Anterior cingulate cortex (tissue), 58 donors: Measurements from ENCODE around the gene CAPSL.
"Not testable (repeated sequence)": the region's sequence is repeated elsewhere in the genome, so short reads cannot be mapped to it uniquely, and the experiment has no call there.

Experiments used
- DNase-seq, 58 donors: peaks; one replicate each; lab custom pipeline; 2025; lab: John Stamatoyannopoulos, UW

CAPSL gene

DNA sequence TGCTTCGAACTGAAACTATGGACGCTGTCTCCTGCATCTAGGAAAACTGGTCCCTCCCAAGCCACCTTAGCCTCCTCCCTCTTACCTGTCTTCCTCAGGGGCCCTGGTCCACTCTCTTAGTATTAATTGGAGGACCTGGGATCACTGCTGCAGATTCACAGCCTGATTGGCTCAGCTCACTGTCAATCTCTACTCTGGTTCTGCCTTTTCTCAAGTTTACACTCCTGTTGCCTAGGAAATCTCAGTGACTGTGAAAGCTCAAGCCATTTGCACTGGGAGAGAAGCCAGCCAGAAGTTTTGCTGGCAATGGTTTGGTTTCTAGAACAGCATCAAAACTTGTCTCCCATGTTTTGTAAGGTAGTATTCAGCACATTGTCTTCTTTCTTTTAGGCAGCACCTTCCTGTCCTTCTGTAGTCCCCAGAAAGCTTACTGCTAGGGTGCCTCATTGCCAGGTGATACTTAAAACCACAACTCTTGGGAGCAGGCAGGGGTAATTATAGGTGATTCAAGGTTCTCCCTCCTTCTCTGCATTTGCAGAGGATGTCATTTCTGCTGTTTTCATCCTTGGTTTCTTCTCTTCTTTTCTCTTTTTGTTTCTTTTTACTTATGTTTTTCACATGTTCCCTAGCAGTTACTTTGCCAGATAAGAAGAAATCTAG lies at the start of gene CAPSL:
TSS of gene CAPSL (minus strand) at position 55 of the 660 bp plus-strand sequence. CDS start 17,502 bp downstream, outside the sequence.
- peak in 35 of 58 donors; percentile 2 to 63 (median 14) for DNase-seq

- DNase-seq: no peak
Observed at GRCh38 chr5:35987776-35988175, 49.4 kb upstream of the CAPSL start.

DNA sequence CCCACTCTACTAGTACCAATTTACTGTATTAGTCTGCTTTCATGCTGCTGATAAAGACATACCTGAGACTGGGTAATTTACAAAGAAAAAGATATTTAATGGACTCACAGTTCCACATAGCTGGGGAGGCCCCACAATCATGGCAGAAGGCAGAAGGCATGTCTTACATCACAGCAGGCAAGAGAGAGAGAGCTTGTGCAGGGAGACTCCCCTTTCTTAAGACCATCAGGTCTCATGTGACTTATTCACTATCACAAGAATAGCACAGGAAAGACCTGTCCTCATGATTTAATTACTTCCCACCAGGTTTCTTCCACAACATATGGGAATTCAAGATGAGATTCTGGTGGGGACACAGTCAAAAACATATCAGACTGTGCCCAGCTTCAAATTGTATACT lies 41.3 kb upstream of the CAPSL start:
- DNase-seq: no peak

DNA sequence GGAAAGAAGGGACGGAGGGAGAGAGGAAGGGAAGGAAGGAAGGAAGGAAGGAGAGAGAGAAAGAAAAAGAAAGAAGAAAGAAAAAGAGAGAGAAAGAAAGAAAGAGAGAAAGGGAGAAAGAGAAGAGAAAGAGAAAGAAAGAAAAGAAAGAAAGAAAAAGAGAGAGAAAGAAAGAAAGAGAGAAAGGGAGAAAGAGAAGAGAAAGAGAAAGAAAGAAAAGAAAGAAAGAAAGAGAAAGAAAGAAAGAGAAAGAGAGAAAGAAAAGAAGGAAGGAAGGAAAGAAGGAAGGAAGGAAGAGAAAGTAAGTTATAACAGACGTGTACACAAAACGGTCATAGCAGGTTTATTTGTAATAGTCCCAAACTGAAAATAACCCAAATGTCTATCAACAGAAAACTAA lies 38.4 kb upstream of the CAPSL start:
- not testable (repeated sequence) for DNase-seq

DNA sequence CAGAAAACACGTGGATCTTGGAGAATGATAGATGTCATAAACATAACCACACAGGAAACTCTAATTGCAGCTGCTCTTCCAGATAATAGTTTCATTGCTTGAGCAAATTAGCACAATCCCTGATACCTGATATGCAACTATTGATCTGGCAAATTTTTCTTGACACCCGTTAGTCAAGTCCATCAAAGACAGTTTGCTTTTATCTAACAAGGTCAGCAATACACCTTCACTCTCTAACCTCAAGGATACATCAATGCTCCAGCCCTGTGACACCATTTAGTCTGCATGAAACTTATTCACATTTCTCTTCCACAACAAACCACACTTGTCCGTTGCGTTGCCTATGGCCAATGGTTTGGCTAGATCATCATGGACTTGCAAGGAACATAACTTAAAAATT lies 36.1 kb upstream of the CAPSL start:
- DNase-seq: no peak

DNA sequence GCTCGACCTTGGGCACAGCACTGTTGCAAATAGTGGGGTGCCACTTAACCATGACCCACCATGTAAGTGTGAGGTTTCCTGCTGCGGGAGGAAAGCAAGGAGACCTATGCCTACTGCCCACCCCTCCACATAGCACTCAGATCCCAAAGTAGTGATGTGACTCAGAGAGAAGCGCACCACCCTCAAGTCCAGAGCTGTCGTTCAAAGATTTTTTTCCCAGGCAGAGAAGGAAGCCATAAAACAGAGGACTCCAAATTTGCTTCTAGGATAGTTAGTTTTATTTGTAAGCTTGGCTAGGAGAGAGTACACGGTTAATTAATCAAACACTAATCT lies 33.4 kb upstream of the CAPSL start:
- no peak for DNase-seq

DNA sequence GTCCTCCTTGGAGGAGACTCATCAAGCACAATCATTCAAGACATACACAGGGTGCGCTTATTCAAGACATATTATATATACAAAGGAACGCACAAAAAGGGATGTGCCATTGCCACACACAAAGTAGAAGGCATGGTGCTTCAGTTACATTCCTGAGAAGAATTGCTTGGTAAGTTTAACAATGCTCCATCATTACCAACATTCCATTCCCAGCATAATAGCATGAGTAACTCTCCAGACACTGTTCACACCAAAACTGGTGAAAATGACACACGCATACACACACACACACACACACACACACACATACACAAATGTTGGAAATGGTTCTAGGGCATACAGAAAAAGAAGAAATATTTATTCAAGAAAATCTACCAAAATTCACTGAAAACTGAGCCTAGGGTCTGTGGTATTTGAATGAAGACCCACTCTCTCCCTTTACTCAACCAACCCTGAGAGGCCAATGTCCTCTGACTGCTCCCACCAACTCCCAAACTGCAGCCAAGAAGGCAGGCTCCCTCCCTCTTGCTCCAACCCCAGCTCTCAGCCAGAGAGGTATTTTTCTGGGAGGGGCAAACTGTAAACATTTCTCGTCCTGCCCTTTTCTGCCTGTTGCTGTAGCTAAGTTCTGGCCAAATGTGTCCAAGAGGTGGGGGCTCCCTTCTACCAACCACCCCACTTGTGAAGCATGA lies 32.9 kb upstream of the CAPSL start:
- DNase-seq: no peak

DNA sequence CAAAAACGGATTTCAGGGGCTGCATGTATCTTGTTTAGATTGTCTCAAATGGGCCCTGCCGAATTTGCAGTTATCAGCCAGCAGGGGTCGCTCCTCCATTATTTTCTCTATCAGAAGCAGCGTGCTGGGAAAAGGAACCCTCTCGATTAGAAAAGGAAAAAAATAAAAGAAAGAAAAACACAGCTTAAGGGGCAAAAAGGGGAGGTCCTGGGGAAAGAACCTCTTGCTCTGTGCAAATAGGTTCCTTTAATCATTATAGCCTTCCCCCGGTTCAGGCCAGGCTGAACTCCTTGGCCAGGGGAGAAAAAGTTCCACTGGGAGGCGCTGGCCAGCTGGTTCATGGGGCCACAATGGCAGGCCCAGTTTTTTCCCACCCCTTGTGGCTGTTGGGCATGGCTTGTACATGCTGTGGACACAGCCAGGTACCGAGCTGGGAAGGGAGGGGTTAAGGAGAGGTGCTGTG lies 25.0 kb upstream of the CAPSL start:
- DNase-seq: no peak

- DNase-seq: no peak
Observed at GRCh38 chr5:35960328-35960727, 21.9 kb upstream of the CAPSL start.

GRCh38 chr5:35956429-35956828 lies 18.0 kb upstream of the CAPSL start:
- no peak for DNase-seq

DNA sequence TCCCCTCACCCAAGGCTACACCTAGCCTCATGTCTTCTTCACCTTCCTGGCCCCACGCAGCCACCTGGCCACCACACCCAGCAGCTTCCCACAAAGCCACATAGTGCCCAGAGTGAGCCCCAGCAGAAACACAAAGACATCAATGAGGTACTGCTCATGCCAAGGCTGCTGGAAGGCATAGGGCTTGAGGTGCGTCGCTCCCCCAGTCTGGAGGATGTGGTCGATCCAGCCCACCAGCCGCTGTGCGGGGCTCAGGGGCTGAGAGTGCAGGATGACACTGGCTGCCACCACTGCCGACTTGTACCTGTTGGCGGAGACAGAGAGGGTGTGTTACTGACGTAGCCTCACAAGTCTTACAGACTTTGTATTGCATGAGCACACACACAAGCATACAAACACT lies 15.8 kb upstream of the CAPSL start:
- no peak for DNase-seq

DNA sequence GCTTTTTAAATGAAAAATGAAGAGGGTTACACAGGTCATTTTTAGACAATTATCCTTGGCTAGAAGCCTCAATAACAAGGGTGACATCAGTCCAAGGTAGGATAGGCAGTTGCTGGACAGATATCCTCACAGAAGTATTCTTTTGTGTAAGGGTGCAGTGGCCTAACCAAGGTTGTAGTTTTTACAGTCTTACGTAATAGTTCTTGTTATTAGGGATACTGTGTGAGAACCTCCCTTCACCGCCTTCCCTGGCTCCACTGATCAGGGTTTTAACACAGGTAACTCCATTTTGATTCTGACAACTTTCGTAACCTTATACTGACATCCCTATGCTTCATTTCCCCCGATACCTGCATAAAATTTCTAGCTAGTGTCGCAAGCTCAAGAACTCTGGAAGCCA lies 8.7 kb upstream of the CAPSL start:
- DNase-seq: no peak

DNA sequence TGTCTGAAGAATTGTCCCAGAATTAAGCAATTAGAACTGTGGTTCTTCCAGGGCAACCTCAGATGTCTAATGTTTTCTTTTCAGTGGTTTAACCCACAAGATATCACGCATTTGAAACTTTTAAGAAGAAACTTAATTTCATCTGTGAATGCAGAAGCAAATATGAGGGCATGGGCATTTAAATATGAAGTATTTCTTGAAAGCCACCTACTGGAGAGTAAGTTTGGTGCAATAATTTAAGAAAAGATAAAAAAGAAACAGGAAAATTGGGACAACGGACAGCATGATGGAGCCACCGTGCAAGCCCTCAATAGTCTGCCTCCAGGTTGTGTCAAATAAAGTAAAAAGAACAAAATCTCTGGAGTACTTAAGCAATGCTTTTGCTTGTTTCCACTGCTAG lies 1.2 kb upstream of the CAPSL start:
- no peak for DNase-seq

DNA sequence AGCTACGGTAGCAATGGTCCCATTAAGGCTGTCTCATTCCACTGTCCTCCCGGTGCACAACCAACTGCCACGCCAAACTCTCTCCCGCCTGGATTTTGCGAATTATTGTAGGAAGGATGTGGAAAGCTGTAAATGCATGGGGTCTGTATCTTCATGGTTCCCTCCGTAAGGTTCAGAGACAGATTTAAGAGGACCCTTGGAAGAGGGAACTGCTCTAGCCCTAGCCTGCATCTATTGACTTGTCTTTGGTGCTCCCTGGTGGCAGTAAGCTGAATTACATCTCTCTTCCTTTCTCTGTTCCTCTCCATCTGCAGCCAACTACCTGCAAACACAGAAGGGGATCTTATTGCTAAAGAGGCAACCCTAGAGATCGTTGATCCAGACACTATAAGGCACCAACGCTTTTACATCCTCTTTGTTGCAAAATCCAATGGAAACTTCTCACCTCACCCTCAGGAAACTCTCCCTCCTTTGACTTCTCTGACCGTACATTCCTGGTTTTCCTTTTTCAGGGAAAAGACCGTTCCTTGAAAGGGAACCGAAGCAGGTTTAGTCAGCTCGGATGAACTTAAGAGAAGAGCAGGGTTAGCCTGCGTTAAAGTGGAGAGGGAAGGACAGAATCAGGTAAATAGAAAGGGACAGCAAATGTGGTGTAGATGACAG lies 11.9 kb downstream of the CAPSL start:
- DNase-seq: peak in 47 of 58 donors; percentile 5 to 77 (median 35)

DNA sequence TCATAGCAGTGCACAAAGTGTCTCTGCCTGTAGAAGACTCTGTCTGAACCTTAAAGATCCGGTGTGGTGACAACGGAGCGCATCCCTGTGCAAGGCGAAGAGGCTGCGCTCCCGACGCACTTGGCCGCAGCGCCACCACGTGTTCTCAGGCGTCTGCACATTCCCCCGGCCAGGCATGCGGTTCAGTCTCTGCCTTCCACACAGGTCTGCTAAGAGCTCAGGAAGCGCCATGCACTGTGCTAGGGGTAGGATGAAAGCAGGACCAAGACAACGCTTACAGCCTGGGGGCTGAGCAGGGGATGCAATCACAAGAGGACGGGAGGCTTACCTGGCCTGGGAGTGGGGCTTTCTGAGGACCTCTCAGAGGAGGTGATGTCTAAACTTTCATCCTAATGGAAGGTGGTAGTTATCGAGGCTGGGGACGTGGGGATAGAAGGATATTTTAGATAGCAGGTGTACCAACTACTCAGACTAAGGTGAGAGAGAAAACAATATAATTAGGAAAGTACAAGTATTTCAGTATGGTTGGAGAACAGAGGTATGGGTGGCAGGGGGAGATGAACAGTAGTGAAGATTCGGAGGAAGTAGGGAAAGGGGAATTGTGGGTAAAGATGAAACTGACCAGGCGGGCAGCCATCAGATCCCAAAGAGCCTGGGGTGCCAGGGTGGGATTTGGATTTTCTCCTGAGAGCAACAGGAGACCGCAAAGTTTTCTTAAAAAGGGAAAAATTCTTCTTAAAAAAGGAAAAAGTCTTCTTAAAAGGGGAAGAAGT lies 13.3 kb downstream of the CAPSL start:
- DNase-seq: peak in 55 of 58 donors; percentile 10 to 79 (median 50)

DNA sequence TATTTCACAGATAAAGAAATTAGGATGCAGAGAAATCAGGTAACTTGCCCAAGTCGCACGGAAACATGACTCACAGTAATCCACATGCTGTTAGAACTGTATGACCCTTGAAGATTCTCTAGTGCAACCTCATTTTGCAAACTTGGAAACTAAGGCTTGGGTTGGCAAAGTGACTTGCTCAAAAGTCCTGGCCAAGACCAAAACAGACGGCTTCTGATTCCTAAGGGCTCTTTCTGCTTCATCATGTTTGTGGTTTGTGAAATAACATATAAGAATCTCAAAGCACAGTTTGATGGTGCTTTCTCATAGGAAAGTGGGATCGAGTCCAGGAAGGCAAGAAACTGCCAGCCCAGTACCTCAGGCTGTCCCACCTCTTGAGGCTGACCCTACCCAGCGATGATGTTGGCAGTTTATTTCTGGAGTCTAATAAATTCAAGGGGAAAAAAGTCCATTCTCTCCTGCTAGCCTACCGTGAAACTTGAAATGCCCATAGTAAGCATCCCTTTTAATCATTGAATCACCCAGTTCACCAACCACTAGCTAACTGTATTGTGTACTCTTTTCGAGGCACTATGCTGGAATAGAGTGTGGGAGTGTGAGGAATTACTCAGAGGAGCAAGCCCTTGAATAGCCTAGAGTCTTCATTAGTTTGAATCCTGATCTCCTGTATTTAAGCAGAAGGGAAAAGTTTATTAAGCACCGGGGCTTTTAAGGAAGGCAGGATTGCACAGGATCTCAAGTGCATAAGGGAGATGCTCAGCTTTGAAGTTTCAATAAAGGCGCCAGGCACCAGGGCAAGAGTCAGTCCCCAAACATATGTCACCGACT lies 14.1 kb downstream of the CAPSL start:
- DNase-seq: no peak

DNA sequence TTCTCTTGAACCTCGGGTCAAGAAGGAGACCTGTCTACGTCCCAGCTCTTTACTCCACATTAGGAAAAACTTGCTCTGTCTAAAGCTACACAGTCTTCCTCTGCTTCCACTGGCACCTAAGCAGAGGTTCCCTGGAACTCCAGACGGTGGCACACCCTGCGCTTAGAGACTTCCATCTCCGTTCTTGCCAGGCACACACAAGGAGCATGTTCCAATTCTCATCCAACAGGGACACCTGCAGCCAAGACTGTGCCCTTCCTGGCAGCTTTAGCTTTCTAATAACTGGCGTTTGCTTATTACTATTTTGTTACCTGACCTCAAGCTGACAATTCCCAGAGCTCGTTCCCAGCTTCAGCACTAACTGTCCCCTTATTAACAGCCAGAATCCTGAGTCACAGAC lies 16.0 kb downstream of the CAPSL start:
- DNase-seq: no peak

DNA sequence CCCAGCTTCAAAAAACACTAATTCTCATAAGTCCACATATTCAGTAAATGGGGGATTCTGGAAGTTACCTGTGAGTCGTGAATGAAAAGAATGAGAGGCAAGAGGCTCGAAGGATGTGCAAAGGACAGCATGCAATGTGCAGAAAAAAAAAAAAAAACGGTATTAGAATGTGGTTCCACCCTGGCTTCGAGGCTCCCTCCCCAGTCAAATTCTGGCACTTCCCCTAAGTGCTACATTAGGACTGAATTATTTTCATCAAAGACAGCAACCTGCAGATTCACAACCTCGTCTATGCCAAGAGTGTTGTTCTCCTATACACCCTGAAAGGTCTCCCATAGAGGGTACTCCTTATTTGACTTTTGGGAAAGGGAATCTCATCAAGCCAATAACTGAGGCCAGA lies 16.5 kb downstream of the CAPSL start:
- no peak for DNase-seq

GRCh38 chr5:35920890-35921289 lies 17.5 kb downstream of the CAPSL start:
- DNase-seq: peak in 23 of 58 donors; percentile 5 to 46 (median 12)

- DNase-seq: no peak
Observed at GRCh38 chr5:35919191-35919590, 19.2 kb downstream of the CAPSL start.
